Endothelial cell of umbilical vein (primary cell): ENCODE results near the gene SLC44A5.

Source experiments
- EZH2 ChIP-seq: IDR thresholded peaks from 2 replicates; pipeline ENCODE4 v1.6.1; 2012; ENCODE audit warnings: borderline replicate concordance, low read depth, mild to moderate bottlenecking, moderate library complexity, low read length, inconsistent platforms; ENCODE audit not compliant: severe bottlenecking
- GATA2 ChIP-seq: IDR thresholded peaks from 2 replicates; pipeline ENCODE4 v1.7.0; 2011; ENCODE audit warnings: low read depth, mild to moderate bottlenecking, moderate library complexity, mixed read lengths, low read length; ENCODE audit not compliant: insufficient read length, insufficient read depth
- JUN ChIP-seq: IDR thresholded peaks from 2 replicates; pipeline ENCODE4 v1.6.1; 2011; ENCODE audit warnings: borderline replicate concordance, low read depth; ENCODE audit not compliant: insufficient read length, insufficient read depth
- POLR2A ChIP-seq: IDR thresholded peaks from 2 replicates; pipeline ENCODE4 v1.6.1; 2012; ENCODE audit warnings: low read depth, mild to moderate bottlenecking, control low read depth, low read length
- POLR2AphosphoS5 ChIP-seq: IDR thresholded peaks from 2 replicates; pipeline ENCODE4 v1.6.1; 2012; ENCODE audit warnings: low read depth, mild to moderate bottlenecking, control low read depth, low read length, moderate library complexity; ENCODE audit not compliant: insufficient read depth
- TF ChIP-seq, protein P1 (sequence below), 2 donors: IDR thresholded peaks; 1 replicate in 1 of 2; 2 replicates in 1 of 2; pipeline ENCODE4 v1.5.1; 2011; ENCODE audit warnings: low read length in 2 of 2, mild to moderate bottlenecking in 2 of 2, moderate library complexity in 2 of 2, control low read depth in 1 of 2, inconsistent platforms in 1 of 2, low read depth in 1 of 2; ENCODE audit not compliant: insufficient read depth in 1 of 2; ENCODE audit errors: extremely low read depth in 1 of 2

DNA sequence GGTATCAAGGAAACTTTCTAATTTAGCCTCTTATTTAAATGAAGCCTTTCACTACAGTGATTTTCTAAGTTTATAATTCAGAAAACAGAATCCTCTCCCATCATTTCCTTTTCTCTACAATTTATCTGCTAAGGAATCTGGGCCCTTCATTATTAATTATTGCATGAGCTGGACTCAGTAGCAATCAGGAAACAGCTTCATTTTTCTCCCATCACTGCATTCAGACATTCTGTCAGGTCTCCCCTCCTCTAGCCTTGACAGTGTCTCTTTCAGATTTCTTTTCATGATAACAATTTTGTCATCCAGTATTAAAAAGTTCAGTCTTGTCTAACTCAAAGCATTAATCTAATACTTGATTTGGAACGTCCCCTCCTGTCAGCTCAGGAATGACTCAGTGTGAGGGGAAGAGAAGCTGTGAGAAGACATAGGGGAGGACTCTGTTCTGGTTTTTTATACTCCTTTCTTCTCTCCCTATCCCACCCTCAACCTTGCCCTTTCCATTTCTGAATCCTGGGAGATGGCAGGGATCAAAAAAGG lies 28.1 kb downstream of the SLC44A5 start:
- TF ChIP-seq, protein P1, sequence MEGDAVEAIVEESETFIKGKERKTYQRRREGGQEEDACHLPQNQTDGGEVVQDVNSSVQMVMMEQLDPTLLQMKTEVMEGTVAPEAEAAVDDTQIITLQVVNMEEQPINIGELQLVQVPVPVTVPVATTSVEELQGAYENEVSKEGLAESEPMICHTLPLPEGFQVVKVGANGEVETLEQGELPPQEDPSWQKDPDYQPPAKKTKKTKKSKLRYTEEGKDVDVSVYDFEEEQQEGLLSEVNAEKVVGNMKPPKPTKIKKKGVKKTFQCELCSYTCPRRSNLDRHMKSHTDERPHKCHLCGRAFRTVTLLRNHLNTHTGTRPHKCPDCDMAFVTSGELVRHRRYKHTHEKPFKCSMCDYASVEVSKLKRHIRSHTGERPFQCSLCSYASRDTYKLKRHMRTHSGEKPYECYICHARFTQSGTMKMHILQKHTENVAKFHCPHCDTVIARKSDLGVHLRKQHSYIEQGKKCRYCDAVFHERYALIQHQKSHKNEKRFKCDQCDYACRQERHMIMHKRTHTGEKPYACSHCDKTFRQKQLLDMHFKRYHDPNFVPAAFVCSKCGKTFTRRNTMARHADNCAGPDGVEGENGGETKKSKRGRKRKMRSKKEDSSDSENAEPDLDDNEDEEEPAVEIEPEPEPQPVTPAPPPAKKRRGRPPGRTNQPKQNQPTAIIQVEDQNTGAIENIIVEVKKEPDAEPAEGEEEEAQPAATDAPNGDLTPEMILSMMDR (IDR thresholded peaks at IDR 0.05; ENCODE audit: extremely low read depth in 1 of 2, insufficient read depth in 1 of 2, low read depth in 1 of 2, low read length in 2 of 2): peak in 1 of 2 donors; percentile 19
- no peak for TF ChIP-seq EZH2
- no peak for TF ChIP-seq JUN
- TF ChIP-seq POLR2A: no peak
- peak; percentile 70 for TF ChIP-seq GATA2
- no peak for TF ChIP-seq POLR2AphosphoS5
